DMS153 treated with DMSO at 0.1 percent for 48 hours (cell line): ENCODE measurements around the gene INSYN1.
"Not testable (repeated sequence)": the region's sequence is repeated elsewhere in the genome, so short reads cannot be mapped to it uniquely, and the experiment has no call there.

ENCODE experiments used
- DNase-seq: peaks from one replicate; lab custom pipeline; 2025; ENCODE audit not compliant: unreplicated experiment; lab: John Stamatoyannopoulos, UW

Gene INSYN1

DNA sequence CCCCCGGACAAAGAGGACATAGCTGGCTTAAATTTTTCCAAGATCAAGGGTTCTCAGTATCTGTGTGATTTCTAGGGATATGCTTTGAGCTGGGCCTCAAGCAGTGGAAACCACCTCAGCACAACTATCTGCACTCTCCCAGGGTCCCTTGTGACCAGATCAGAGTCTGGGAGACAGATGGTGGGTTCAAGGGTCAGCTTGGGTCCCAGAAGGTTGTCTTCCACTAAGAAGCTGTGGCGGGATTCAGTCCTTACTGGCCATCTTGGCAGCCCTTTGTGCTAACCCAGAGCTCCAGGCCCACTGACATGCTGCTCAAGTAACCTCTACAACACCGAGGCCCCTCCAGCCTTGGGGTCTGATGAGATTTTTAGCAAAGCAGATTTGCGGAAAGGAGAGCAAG, 2.7 kb downstream of the INSYN1 start:
- no peak for DNase-seq

- no peak for DNase-seq
These were observed 3.2 kb downstream of the INSYN1 start for GRCh38 chr15:73749971-73750370.

DNA sequence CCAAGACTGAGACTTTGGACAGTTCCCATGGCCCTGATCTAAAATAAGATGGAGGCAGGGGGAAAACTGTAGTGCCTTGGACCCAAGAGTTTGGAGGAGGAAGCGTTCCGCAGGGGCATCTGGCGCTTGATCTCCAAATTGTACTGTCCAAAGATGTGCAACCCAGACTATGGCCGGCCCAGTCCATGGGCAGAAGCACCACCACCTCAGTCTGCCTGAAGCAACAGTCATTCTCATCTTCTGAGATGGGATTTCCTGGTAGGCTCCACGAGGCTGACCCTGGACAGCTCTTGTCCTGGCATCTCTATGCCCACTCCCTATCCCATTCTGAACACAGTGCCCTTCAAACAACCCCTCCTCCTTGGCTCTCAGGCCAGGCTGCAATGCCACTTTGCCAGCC, 3.6 kb downstream of the INSYN1 start:
- no peak for DNase-seq

DNA sequence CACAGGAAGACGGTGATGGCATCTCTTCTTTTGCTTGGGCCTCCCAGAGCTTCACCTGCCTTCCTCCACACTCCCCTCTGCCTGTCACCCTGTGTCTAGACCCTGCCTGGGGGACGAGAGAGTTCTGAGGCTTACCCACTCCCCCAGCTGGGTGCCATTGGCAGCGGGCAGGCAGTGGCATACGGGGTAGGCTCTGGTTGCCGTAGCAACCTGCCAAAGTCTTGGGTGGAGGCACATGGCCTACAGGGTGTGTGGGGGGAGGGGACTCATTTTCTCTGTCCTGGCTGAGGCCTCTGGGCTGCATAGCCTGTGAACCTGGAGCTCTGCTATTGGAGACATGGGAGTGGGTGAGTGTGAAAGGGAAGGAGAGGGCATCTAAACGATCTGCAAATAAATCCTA, 4.4 kb downstream of the INSYN1 start:
- DNase-seq: no peak

DNA sequence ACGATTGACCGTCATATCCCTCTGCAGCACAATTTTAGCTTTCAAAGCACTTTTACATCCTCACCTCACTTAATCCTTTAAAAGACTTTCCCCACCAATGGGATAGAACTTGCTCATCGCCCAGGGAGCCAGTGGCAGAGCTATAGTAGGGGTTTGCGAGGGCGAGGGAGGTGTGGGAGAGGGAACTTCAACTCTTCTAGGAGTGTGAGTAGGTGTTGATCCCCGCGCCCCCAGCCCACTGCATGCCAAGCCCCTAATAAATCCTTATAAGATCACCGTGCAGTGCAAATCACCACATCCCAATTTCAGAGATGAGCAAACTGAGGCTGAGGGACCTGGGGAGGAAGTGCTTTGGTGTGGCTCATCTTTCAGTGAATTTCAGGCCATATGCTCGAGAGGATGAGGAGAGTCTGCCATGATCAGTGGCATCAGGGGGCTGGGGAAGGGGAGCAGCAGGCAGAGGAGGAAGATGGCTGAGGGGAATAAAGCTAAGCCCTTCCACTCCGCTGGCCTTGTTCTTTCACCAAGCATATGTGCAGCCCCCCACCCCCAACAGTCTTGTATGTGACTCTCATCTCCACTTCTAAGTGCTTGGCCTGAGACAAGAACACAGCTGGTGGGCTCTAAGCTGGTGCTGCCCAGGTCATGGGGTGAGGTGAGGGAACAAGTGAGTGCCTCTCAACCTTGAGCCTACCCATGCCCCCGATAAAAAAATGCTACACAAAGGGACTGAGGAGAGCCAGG, 5.1 kb downstream of the INSYN1 start:
- DNase-seq: no peak

DNA sequence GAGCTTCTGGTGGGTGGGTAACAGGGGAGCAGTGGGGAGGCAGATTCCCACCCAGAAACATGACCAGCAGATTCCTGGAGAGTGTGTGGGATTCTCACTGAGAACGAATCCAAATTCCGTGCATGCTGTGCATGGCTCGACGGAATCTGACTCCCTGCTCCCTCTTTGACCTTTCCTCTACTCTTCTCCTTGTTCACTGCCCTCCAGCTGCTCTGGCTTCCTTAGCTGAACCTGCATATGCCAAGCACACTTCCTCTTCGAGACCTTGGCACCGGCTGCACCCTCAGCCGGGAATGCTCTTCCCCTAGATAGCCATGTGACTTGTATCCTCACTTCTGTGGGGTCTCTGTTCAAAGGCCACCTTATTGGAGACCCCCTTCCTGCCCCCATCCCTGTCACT, 6.3 kb downstream of the INSYN1 start:
- DNase-seq: no peak

GRCh38 chr15:73746261-73746660, 6.9 kb downstream of the INSYN1 start:
- DNase-seq: no peak

- DNase-seq: no peak
These were observed 8.1 kb downstream of the INSYN1 start for GRCh38 chr15:73745073-73745472.

- DNase-seq: no peak
These were observed 8.9 kb downstream of the INSYN1 start for GRCh38 chr15:73744293-73744692.

- DNase-seq: no peak
These were observed 11.8 kb downstream of the INSYN1 start for GRCh38 chr15:73741321-73741836.

DNA sequence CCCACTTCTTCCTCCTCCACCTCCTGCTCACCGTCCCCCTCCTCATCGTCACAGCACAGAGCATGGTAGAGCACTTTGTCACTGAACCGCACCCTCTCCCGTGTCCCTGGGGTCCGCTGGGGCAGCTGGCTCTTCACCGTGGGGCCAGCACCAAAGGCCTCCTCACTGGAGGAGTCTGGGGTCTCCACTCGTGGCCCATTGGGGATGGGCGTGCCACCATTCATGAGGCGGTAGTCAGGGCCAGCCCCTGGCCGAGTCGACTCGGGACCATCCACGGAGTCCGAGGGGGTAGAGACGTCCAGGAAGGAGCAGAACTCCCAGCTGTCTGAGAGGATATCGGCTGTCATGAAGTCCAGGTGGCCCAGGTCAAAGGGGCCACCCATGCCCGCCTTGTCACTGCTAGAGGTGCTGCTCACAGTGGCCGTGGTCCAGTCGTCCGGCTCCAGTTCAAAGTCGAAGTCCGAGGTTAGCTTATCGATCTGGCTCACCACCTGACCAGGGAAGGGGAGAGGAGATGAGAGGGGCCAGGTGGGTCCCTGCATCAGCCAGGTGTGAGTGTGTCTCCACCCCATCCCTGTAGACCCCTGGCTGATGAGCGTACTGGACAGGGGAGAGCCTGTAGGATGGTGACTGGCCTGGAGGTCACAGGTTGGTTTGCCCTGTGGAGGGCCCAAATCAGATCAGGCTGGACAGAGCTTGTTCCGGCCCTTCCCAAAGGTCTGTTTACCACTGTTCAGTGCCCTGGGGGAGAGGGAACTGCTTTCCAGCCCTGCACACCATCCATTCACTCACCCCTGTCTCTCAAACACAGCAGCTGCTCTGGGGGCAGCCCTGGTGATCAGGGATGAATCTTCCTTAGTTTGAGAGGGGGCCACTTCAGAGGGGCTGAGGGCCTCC, 12.8 kb downstream of the INSYN1 start:
- no peak for DNase-seq

DNA sequence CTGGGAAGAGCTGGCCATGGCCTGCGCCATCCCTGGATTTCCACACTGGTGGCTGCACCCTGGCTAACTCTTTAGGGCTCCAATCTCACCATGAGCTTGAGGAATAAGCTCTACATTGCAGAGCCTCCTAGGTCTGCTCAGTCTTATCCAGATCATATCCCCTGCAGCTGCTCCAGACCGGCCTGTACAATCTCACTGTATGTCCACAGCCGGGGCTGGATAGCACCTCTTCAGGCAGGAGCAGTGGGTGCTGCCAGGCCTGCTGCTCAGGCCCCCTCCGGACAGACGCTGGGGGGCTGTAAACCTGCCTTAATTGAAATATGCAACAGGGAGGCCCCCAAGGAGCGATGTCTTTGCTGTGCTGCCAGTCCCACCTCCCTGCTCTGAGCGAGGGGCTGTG, 15.6 kb downstream of the INSYN1 start:
- DNase-seq: no peak

- no peak for DNase-seq
These were observed 20.2 kb downstream of the INSYN1 start for GRCh38 chr15:73732930-73733329.

- not testable (repeated sequence) for DNase-seq
These were observed 21.1 kb downstream of the INSYN1 start for GRCh38 chr15:73732051-73732450.

- no peak for DNase-seq
These were observed 25.7 kb downstream of the INSYN1 start for GRCh38 chr15:73727330-73727976.

GRCh38 chr15:73724212-73724611, 28.9 kb downstream of the INSYN1 start:
- no peak for DNase-seq

- DNase-seq: no peak
These were observed 30.0 kb downstream of the INSYN1 start for GRCh38 chr15:73723191-73723590.

DNA sequence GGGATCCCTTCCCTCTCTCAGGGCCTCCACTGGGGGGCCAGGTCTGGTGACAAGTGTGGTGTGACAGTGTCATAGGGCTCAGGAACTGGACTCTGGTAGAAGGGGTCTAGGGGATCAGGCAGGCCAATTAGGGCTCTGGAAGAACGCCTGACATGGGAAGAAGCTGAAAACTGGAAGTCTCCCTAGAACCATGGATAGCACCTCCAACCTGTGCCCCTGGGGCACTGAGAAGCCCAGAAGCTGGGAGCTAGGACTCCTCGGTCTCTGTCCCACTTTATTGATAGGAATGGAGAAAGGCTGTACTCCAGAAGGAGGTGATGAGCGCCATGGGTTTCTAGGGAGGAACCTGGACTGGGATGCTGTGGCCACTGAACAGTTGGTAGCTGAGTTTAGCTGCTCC, 30.7 kb downstream of the INSYN1 start:
- no peak for DNase-seq

DNA sequence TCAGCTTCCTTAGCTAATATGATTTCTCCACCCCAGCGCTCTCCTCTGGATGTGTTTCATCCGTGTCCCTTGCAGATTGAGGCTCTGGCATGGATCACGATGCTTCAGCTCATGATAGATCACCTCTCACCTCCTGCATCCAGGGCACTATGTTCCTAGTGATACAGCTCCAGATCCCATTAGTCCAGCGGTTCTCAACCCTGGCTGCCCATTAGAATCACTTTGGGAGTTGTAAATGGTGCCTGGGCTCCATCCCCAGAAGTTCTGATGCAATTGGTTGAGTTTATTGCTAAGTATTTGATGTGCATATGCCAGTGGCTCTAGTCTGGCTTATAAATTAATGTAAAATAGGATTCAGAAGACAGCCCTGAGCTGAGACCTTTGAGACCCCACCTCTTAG, 34.5 kb downstream of the INSYN1 start:
- DNase-seq: no peak

- no peak for DNase-seq
These were observed 35.3 kb downstream of the INSYN1 start for GRCh38 chr15:73717802-73718201.

DNA sequence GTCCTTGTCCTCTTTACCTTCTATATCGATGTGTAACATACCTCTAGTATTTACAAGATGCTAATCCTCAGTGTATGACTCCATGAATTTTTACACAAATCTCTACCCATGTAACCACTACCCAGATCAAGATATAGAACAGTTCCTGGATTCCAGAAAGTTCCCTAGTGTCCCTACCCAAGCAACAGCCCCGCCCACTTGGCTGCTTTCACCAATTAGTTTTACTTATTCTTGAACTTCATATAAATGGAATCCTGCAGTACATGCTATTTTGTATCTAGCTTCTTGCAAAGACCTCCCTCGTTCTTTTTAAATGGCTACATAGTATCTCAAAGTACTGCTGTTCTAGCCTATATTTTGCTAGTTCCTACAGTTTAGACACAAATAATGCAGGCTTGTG, 35.9 kb downstream of the INSYN1 start:
- DNase-seq: no peak

- no peak for DNase-seq
These were observed 36.7 kb downstream of the INSYN1 start for GRCh38 chr15:73716417-73716816.
